HG02759 (cell line): ENCODE measurements around the gene CDC25B.
A peak's percentile ranks its signal among the peaks of the same experiment; 100 is the strongest.

ENCODE experiments used
- ATAC-seq: cut with Tn5 transposase; IDR thresholded peaks from one replicate; pipeline ENCODE4 v1.9.1; 2021; ENCODE audit warnings: mild to moderate bottlenecking, moderate library complexity; ENCODE audit not compliant: unreplicated experiment

The CDC25B gene

DNA sequence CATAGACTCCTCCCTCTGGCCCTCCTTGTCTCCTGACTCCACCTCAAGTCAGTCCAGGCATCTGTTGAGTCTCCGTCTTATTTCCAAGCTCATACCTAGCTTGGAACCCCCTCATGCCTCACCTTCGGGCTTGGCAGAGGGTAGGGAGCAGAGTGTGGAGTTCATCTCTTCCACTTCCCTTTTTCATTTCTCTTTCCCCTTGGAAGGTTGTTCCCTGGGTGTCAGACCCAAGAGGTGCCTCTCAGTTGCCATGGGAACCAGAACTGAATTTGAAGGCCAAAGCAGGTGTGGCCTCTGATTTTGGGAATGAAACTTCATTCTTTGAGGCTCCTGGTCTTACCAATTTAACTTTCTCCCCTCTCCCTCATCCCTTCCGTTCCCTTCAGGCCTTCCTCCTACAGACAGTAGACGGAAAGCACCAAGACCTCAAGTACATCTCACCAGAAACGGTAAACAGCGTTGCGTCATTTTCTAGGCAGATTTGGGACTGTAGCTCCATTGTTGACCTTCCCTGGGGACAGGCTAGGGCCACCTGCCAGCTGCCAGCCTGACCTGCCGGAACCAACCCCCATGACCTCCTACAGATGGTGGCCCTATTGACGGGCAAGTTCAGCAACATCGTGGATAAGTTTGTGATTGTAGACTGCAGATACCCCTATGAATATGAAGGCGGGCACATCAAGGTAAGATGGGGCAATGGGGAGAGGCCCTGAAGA lies 6.6 kb downstream of the CDC25B start:
- ATAC-seq = no peak

- no peak for ATAC-seq
These were observed 7.2 kb downstream of the CDC25B start for GRCh38 chr20:3803289-3803688.

DNA sequence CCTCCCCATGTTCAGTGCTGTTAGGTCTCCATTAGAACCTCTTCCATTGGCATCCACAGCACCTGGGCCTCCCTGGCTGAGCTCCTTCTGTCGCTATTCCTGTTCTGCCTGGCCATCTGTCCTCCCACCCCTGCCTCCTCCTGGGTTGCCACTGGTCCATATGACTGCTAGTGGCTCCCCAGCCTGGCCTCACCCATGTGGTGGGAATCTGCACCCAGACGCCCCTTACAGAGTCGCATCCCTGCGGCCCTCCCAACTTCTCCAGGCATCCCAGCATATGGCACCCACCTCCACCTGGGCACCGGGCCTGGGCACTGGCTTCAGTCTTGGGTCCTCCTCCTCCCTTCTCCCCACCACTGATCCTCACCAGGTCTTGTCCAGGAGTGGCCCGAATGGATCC lies 7.7 kb downstream of the CDC25B start:
- no peak for ATAC-seq

DNA sequence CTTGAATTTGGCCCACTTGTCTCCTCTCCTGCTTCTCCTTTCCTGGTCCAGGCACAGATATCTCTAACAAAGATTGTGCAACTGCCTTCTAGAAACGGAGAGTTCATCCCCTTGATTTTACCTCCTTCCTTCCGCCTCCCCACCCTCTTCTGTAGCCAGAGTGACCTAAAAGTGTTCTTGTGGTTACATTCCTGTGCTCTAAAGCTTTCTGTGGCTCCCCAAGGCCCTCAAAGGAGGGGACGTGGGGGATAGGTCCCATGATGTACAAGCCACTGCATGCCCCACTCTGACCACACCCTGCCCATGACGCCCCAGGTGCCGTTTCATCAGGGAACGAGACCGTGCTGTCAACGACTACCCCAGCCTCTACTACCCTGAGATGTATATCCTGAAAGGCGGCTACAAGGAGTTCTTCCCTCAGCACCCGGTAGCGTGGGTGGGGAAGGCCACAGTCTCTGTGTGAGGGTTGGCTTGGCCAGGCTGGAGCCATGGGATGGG lies 8.2 kb downstream of the CDC25B start:
- ATAC-seq = no peak

GRCh38 chr20:3804781-3805180 lies 8.7 kb downstream of the CDC25B start:
- no peak for ATAC-seq

DNA sequence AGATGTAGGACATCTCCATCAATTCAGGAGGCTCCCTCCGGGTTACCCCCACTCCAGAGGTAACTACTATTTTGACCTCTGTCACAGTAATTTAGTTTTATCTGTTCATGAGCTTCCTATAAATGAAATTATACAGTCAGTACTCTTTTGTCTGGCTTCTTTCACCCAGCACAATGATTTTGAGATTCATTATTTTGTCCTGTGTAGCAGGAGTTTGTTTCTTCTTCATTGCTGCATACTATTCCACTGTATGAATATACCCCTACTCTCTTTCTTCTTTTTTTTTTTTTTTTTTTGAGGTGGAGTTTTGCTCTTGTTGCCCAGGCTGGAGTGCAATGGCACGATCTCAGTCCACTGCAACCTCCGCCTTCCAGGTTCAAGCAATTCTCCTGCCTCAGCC lies 12.4 kb downstream of the CDC25B start:
- ATAC-seq = no peak

- peak; percentile 59 for ATAC-seq
These were observed 15.6 kb downstream of the CDC25B start for GRCh38 chr20:3811467-3812258.

DNA sequence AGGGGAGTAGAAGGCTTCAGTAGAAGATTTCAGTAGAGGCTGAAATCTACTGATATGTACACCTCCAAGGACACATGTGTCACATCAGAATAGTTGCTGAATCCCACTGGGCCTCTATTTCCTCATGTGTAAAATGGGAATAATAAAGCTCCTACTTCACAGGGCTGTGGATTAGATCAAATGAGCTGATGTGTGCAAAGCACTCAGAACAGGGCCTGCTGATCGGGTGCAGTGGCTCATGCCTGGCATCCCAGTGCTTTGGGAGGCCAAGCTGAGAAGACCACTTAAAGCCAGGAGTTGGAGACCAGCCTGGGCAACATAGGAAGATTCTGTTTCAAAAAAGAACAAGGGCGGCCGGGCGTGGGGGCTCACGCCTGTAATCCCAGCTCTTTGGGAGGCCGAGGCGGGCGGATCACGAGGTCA lies 16.2 kb downstream of the CDC25B start:
- ATAC-seq = no peak

DNA sequence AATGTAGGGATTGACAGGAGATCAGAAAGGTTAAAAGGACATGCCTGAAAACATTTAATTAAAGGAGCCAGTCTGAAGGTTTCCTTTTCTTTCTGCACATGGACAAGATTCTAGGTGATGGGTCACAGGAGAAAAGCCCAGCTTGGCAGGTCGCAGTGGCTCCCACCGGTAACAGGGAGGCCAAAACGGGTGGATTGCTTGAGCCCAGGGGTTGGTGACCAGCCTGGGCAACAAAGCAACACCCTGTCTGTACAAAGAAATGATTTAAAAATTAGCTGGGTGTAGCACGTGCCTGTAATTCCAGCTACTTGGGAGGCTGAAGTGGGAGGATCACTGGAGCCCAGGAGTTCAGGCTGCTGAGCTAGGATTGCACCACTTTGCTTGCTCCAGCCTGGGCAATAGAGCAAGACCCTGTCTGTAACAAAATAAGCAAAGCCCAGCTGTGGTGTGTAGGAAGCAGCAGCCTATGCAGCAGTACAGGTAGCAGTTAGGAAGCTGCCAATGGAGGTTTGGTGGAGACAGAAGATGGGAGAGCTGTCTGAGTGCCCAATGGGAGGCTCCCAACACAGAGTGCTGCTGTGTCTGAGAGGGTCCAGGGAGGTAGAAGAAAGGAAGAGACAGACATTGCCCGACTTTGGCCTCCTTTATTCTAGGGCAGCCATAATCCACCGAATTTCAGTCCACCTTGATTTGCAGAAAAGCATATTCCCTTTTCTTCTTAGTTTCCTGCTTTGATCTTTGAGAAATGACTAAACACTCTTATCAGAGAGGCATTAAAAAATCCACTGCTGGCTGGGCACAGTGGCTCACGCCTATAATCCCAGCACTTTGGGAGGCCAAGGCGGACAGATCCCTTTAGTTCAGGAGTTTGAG lies 17.1 kb downstream of the CDC25B start:
- no peak for ATAC-seq

GRCh38 chr20:3813848-3814581 lies 17.9 kb downstream of the CDC25B start:
- ATAC-seq = no peak

GRCh38 chr20:3814928-3815495 lies 18.9 kb downstream of the CDC25B start:
- no peak for ATAC-seq

GRCh38 chr20:3815703-3816315 lies 19.7 kb downstream of the CDC25B start:
- no peak for ATAC-seq

- no peak for ATAC-seq
These were observed 22.3 kb downstream of the CDC25B start for GRCh38 chr20:3818155-3819151.

DNA sequence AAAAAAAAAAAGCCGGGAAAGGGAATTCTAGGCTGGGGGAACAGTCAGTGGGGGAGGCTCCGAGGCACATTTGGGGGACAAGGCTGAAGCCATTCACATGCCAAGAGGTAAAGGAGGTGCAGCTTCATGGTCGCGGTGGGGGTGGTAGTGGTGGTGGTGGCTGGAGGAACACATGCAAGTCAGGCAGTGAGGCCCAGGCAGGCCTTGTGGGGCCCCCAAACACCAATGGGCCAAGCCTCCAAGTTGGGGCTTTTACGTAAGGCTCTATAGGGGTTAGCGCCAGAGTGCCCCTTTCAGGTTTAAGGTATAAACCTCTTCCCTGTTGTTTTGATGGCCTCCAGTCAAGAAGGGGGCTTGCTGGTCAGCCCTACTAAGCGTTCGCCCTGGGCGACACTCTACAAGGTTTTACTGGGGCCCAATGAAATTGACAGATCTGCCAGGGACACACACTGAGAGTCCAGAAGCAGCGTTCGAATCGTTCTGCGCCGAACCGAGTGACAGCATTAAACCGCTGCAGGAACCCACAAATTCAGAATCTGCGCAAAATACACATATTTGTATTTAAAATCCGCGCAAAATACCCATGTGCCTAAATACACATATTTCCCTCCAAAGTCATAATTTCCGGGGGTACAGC lies 23.4 kb downstream of the CDC25B start:
- ATAC-seq = no peak

DNA sequence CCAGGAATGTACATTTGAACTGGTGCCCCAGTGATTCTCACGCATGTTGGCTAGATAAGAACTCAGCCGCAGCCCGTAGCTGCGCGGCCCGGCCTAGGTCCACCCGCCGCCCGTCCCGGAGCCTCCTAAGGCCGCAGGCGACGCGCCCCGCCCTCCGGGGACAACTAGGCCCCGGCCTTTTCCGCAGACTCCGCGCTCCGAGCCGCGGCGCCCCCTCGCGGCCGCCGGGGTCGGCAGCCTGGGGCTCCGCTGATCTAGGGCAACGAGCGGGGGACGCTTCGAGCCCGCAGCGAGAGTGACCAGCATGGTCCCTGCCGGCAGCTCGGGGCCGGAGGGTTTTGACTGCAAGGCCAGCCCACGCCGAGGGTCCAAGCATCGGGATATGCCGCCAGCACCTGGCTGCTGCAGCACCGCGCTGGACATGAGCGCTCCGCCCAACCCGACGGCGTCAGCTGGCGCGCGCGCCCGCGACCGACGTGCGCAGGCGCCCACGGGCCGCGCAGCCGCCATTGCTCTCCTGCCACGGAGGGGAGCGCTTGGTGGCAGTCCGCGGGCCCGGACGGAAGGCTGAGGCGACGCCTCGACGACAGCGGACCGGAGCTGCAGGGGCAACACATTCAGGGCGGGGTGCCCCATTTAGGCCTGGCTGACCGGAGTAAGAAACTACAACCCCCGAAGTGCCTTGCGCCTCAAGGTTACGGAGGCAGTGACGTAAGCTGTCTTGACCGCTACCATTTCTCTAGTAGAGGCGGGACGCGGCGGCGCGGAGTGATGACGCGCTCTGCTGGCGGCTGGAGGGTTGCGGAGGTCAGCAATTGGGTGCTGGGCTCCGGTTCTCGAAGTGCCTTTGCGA lies 24.2 kb downstream of the CDC25B start, which contains the start of gene AP5S1:
TSS of gene AP5S1 (plus strand) at position 500 of the 853 bp plus-strand sequence. CDS start 1,571 bp downstream, outside the sequence.
- peak; percentile 85 for ATAC-seq

- ATAC-seq = peak; percentile 1
These were observed 25.0 kb downstream of the CDC25B start for GRCh38 chr20:3820901-3821727.
